GM21528 (cell line): ENCODE results near the gene SLC52A3.
"Not testable (repeated sequence)": the region's sequence is repeated elsewhere in the genome, so short reads cannot be mapped to it uniquely, and the experiment has no call there.

ENCODE experiments used
- ATAC-seq: cut with Tn5 transposase; IDR thresholded peaks from one replicate; pipeline ENCODE4 v1.9.1; 2021; ENCODE audit warnings: mild to moderate bottlenecking, moderate library complexity; ENCODE audit not compliant: unreplicated experiment, low FRiP score

Gene SLC52A3

GRCh38 chr20:768426-768978 is at the start of gene SLC52A3:
Gene SLC52A3 (minus strand): TSS chr20:768500. CDS start chr20:765774, 2,726 bp downstream.
- ATAC-seq: no peak

GRCh38 chr20:815914-816606 is 47.8 kb upstream of the SLC52A3 start:
- ATAC-seq: no peak

- ATAC-seq: no peak
Measured at GRCh38 chr20:815226-815625, 46.9 kb upstream of the SLC52A3 start.

GRCh38 chr20:813390-813789 is 45.1 kb upstream of the SLC52A3 start:
- ATAC-seq: no peak

GRCh38 chr20:812435-812814 is 44.1 kb upstream of the SLC52A3 start:
- ATAC-seq: not testable (repeated sequence)

- ATAC-seq: not testable (repeated sequence)
Measured at GRCh38 chr20:811776-812434, 43.6 kb upstream of the SLC52A3 start.

- ATAC-seq: no peak
Measured at GRCh38 chr20:805713-806112, 37.4 kb upstream of the SLC52A3 start.

- ATAC-seq: no peak
Measured at GRCh38 chr20:801678-802077, 33.4 kb upstream of the SLC52A3 start.

- not testable (repeated sequence) for ATAC-seq
Measured at GRCh38 chr20:800026-800425, 31.7 kb upstream of the SLC52A3 start.

GRCh38 chr20:798746-799145 is 30.4 kb upstream of the SLC52A3 start:
- not testable (repeated sequence) for ATAC-seq

- ATAC-seq: no peak
Measured at GRCh38 chr20:796921-797320, 28.6 kb upstream of the SLC52A3 start.

- no peak for ATAC-seq
Measured at GRCh38 chr20:792248-792647, 23.9 kb upstream of the SLC52A3 start.

- no peak for ATAC-seq
Measured at GRCh38 chr20:791056-791455, 22.8 kb upstream of the SLC52A3 start.

- ATAC-seq: no peak
Measured at GRCh38 chr20:787825-788224, 19.5 kb upstream of the SLC52A3 start.

- no peak for ATAC-seq
Measured at GRCh38 chr20:779771-780170, 11.5 kb upstream of the SLC52A3 start.

- no peak for ATAC-seq
Measured at GRCh38 chr20:776165-776564, 7.9 kb upstream of the SLC52A3 start.

- no peak for ATAC-seq
Measured at GRCh38 chr20:775679-776135, 7.4 kb upstream of the SLC52A3 start.

- no peak for ATAC-seq
Measured at GRCh38 chr20:774660-775057, 6.4 kb upstream of the SLC52A3 start.

- no peak for ATAC-seq
Measured at GRCh38 chr20:774016-774659, 5.8 kb upstream of the SLC52A3 start.

GRCh38 chr20:772806-773205 is 4.5 kb upstream of the SLC52A3 start:
- no peak for ATAC-seq

GRCh38 chr20:771741-772464 is 3.6 kb upstream of the SLC52A3 start:
- no peak for ATAC-seq
